Panc1 (cell line): ENCODE results near the gene CD320. TPM values are rescaled to one million over a fixed set of nuclear protein-coding genes. Genes with fewer than 3 reads are reported as not detected.

Experiments
- ATAC-seq: fragments of 200-7000 bp; cut with Tn5 transposase; 2 replicates; pipeline ENCODE4 v1.9.1; 2020; ENCODE audit warnings: mild to moderate bottlenecking, moderate library complexity
- BruUV-seq: library from RNA; stranded (reverse); fragments of 400-500 nt; replicated peaks from 2 replicates; lab custom pipeline; 2021; lab: Mats Ljungman, UMichigan
- CTCF ChIA-PET: fragments of 300-600 bp; sonication (Branson Sonifier 250); formaldehyde crosslinking; loops from one replicate; lab custom pipeline; 2022; ENCODE audit warnings: antibody characterized with exemption; lab: Charles Lee
- POLR2A ChIA-PET: fragments of 300-600 bp; sonication (Branson Sonifier 250); formaldehyde crosslinking; loops from one replicate; lab custom pipeline; 2022; ENCODE audit warnings: antibody characterized with exemption; lab: Charles Lee
- DNase-seq: peaks from one replicate; pipeline ENCODE4 v3.0.0-alpha.2; 2010; ENCODE audit warnings: low read depth, low spot score
- H3K27ac ChIP-seq: 2 replicates; pipeline ENCODE4 v1.5.1; 2011; ENCODE audit warnings: mild to moderate bottlenecking, low read length, inconsistent platforms
- H3K27me3 ChIP-seq: fragments of 200-500 bp; sonication (Bioruptor generic); 2 replicates; pipeline ENCODE4 v1.6.0; 2014; ENCODE audit warnings: low read length, inconsistent platforms; ENCODE audit not compliant: control insufficient read depth, insufficient read depth
- H3K36me3 ChIP-seq: fragments of 200-500 bp; sonication (Bioruptor generic); 2 replicates; pipeline ENCODE4 v1.5.1; 2014; ENCODE audit warnings: inconsistent platforms, mild to moderate bottlenecking, low read length, moderate library complexity; ENCODE audit not compliant: control insufficient read depth, insufficient read depth
- H3K4me1 ChIP-seq: 2 replicates; pipeline ENCODE4 v1.5.1; 2011; ENCODE audit warnings: inconsistent platforms, mild to moderate bottlenecking, low read length, moderate library complexity; ENCODE audit not compliant: control insufficient read depth, insufficient read depth
- H3K4me3 ChIP-seq, 2 experiments: 2 replicates each; pipeline ENCODE4 v1.5.1; 2011 to 2012; ENCODE audit warnings: low read depth in 2 of 2, low read length in 2 of 2, mild to moderate bottlenecking in 2 of 2, inconsistent platforms in 1 of 2, moderate library complexity in 1 of 2
- H3K9me3 ChIP-seq: fragments of 200-500 bp; sonication (Bioruptor generic); 2 replicates; pipeline ENCODE4 v1.5.1; 2014; ENCODE audit warnings: low read depth, mild to moderate bottlenecking, inconsistent platforms, low read length, moderate library complexity; ENCODE audit not compliant: control insufficient read depth, insufficient read depth
- POLR2AphosphoS5 ChIP-seq: IDR thresholded peaks from 2 replicates; pipeline ENCODE4 v1.6.1; 2012; ENCODE audit warnings: mild to moderate bottlenecking, low read depth, low read length, moderate library complexity
- SIN3A ChIP-seq: IDR thresholded peaks from 2 replicates; pipeline ENCODE4 v1.6.1; 2012; ENCODE audit warnings: low read depth, mild to moderate bottlenecking, low read length, moderate library complexity, borderline replicate concordance; ENCODE audit not compliant: insufficient read depth
- TCF7L2 ChIP-seq: IDR thresholded peaks from 2 replicates; pipeline ENCODE4 v1.6.1; 2011; ENCODE audit warnings: mild to moderate bottlenecking, low read depth, low read length, inconsistent platforms
- in situ Hi-C: cut with HindIII; loops from 2 replicates; pipeline ENCODE4 v1.10.0; 2016; ENCODE audit warnings: low sequenced_read_pairs, low pct_unique_long_range_greater_than_20kb
- intact Hi-C: fragments of 100-400 bp; cut with micrococcal nuclease; formaldehyde crosslinking; loops from one replicate; pipeline ENCODE4 v1.10.0; 2022; ENCODE audit not compliant: unreplicated experiment
- total RNA-seq: library from RNA; stranded (reverse); gene quantifications from one replicate; pipeline ENCODE4 v1.2.1, GENCODE V29; 2021; ENCODE audit not compliant: unreplicated experiment
- TF ChIP-seq, protein P1 (sequence below), 2 experiments: IDR thresholded peaks; 2 replicates each; pipeline ENCODE4 v1.6.1; 2011 to 2012; ENCODE audit warnings: low read depth in 2 of 2, control low read depth in 1 of 2, low read length in 1 of 2, mild to moderate bottlenecking in 1 of 2, moderate library complexity in 1 of 2; ENCODE audit not compliant: insufficient read depth in 1 of 2
- TF ChIP-seq, protein P2 (sequence below): fragments of 450-650 bp; IDR thresholded peaks from 2 replicates; pipeline ENCODE4 v1.5.1; 2017; ENCODE audit warnings: mild to moderate bottlenecking

CD320 gene
- total RNA-seq, 1 experiment from 2014 or later = 120 TPM

DNA sequence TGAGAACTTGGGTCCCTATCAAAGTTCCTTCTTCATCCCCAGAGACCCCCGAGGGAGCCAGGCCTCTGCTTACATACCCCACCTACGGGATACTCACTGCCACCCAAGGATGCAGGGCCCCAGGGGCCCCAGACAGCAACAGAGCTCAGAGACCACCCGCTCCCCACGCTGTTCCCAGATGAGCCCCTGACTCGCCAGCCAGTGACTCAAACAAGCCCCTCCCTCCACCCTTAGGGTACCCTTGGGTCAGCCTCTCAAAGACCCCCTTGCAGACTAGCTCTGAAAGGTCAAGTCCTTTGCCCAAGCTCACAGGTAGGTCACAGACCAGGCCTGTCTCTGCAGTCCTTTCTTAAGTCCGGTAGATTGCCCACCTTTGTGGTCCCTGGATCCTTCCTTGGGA, 45.7 kb downstream of the CD320 start:
- intact Hi-C loops (no loop called here), in situ Hi-C loops (no loop called here)
- DNase-seq (no peak), ATAC-seq (no peak)
- no peak overlapping the region for H3K4me3 ChIP-seq
- H3K4me1 ChIP-seq = no peaks in the 10 kb centered on the region
- no TSS peak for BruUV-seq
- no peak overlapping the region for H3K27ac ChIP-seq
- no peaks in the 10 kb centered on the region for H3K9me3 ChIP-seq
- CTCF ChIA-PET = no interaction called here
- POLR2A ChIA-PET = no interaction called here
- H3K27me3 ChIP-seq = no peaks in the 10 kb centered on the region
- H3K36me3 ChIP-seq = no peaks in the 10 kb centered on the region
- TF ChIP-seq POLR2AphosphoS5 = no peak
- no peak for TF ChIP-seq SIN3A
- TF ChIP-seq TCF7L2 = no peak
- TF ChIP-seq, protein P1, sequence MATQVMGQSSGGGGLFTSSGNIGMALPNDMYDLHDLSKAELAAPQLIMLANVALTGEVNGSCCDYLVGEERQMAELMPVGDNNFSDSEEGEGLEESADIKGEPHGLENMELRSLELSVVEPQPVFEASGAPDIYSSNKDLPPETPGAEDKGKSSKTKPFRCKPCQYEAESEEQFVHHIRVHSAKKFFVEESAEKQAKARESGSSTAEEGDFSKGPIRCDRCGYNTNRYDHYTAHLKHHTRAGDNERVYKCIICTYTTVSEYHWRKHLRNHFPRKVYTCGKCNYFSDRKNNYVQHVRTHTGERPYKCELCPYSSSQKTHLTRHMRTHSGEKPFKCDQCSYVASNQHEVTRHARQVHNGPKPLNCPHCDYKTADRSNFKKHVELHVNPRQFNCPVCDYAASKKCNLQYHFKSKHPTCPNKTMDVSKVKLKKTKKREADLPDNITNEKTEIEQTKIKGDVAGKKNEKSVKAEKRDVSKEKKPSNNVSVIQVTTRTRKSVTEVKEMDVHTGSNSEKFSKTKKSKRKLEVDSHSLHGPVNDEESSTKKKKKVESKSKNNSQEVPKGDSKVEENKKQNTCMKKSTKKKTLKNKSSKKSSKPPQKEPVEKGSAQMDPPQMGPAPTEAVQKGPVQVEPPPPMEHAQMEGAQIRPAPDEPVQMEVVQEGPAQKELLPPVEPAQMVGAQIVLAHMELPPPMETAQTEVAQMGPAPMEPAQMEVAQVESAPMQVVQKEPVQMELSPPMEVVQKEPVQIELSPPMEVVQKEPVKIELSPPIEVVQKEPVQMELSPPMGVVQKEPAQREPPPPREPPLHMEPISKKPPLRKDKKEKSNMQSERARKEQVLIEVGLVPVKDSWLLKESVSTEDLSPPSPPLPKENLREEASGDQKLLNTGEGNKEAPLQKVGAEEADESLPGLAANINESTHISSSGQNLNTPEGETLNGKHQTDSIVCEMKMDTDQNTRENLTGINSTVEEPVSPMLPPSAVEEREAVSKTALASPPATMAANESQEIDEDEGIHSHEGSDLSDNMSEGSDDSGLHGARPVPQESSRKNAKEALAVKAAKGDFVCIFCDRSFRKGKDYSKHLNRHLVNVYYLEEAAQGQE (IDR thresholded peaks at IDR 0.05; ENCODE audit: insufficient read depth in 1 of 2, low read depth in 2 of 2, low read length in 1 of 2) = no peak
- TF ChIP-seq, protein P2, sequence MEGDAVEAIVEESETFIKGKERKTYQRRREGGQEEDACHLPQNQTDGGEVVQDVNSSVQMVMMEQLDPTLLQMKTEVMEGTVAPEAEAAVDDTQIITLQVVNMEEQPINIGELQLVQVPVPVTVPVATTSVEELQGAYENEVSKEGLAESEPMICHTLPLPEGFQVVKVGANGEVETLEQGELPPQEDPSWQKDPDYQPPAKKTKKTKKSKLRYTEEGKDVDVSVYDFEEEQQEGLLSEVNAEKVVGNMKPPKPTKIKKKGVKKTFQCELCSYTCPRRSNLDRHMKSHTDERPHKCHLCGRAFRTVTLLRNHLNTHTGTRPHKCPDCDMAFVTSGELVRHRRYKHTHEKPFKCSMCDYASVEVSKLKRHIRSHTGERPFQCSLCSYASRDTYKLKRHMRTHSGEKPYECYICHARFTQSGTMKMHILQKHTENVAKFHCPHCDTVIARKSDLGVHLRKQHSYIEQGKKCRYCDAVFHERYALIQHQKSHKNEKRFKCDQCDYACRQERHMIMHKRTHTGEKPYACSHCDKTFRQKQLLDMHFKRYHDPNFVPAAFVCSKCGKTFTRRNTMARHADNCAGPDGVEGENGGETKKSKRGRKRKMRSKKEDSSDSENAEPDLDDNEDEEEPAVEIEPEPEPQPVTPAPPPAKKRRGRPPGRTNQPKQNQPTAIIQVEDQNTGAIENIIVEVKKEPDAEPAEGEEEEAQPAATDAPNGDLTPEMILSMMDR = no peak

DNA sequence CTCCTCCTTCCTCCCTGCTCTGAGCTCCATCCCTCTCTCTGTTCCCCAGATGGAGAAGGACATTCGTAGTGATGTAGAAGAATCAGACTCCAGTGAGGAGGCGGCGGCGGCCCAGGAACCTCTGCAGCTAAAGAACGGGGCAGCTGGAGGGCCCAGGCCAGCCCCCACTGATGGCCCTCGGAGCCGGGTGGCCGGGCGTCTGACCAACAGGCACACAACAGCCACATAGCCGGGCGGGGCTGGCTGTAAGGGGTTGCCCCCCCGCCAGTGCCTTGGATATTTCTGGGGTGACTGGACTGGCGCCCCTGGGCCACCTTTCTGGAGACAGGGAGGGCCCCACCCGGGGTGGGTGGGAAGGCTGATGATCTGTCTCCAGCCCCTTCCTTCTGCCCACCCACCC, 46.3 kb downstream of the CD320 start:
- Histone ChIP-seq H3K9me3 (no peaks in the 10 kb centered on the region), H3K27me3 (no peaks in the 10 kb centered on the region), H3K36me3 (no peaks in the 10 kb centered on the region), H3K27ac (no peak overlapping the region), H3K4me1 (no peaks in the 10 kb centered on the region), H3K4me3 (no peak overlapping the region)
- TF ChIP-seq SIN3A (no peak), POLR2AphosphoS5 (no peak), TCF7L2 (no peak)
- TF ChIP-seq, protein P2 = no peak
- TF ChIP-seq, protein P1 (IDR thresholded peaks at IDR 0.05; ENCODE audit: insufficient read depth in 1 of 2, low read depth in 2 of 2, low read length in 1 of 2) = no peak
- intact Hi-C loops (no loop called here), in situ Hi-C loops (no loop called here)
- ChIA-PET CTCF (no interaction called here), POLR2A (interaction anchor here (0.6 kb wide), 1 partner anchor 241 kb away, joined by 13 read pairs; no protein-coding TSS in a partner anchor)
- DNase-seq (no peak), ATAC-seq (no peak)
- BruUV-seq = no TSS peak
